ENCODE data around the gene FCRL3.
"Not testable (repeated sequence)": the region's sequence is repeated elsewhere in the genome, so short reads cannot be mapped to it uniquely, and the experiment has no call there.

The FCRL3 gene

GRCh38 chr1:157700732-157701131 lies at the start of gene FCRL3:
TSS of gene FCRL3 (minus strand) at chr1:157700769. CDS start at chr1:157700489, 280 bp downstream.
- DNase-seq (ENCODE audit: low read depth), result no peak

GRCh38 chr1:157748262-157748817 lies 47.8 kb upstream of the FCRL3 start:
- DNase-seq (ENCODE audit: low read depth), result no peak

- no peak for DNase-seq (ENCODE audit: low read depth)
Observed at GRCh38 chr1:157739229-157739901, 38.8 kb upstream of the FCRL3 start.

GRCh38 chr1:157735991-157736390 lies 35.4 kb upstream of the FCRL3 start:
- DNase-seq (ENCODE audit: low read depth), result not testable (repeated sequence)

- no peak for DNase-seq (ENCODE audit: low read depth)
Observed at GRCh38 chr1:157734321-157734720, 33.8 kb upstream of the FCRL3 start.

- DNase-seq (ENCODE audit: low read depth), result no peak
Observed at GRCh38 chr1:157732755-157733154, 32.2 kb upstream of the FCRL3 start.

- DNase-seq (ENCODE audit: low read depth), result no peak
Observed at GRCh38 chr1:157725221-157725577, 24.6 kb upstream of the FCRL3 start.

- DNase-seq (ENCODE audit: low read depth), result no peak
Observed at GRCh38 chr1:157724537-157725220, 24.1 kb upstream of the FCRL3 start.

- DNase-seq (ENCODE audit: low read depth), result no peak
Observed at GRCh38 chr1:157723157-157723556, 22.6 kb upstream of the FCRL3 start.

- DNase-seq (ENCODE audit: low read depth), result no peak
Observed at GRCh38 chr1:157721985-157722384, 21.4 kb upstream of the FCRL3 start.

GRCh38 chr1:157715736-157716135 lies 15.2 kb upstream of the FCRL3 start:
- DNase-seq (ENCODE audit: low read depth), result no peak

- no peak for DNase-seq (ENCODE audit: low read depth)
Observed at GRCh38 chr1:157711802-157712201, 11.2 kb upstream of the FCRL3 start.

- no peak for DNase-seq (ENCODE audit: low read depth)
Observed at GRCh38 chr1:157704878-157705277, 4.3 kb upstream of the FCRL3 start.

- DNase-seq (ENCODE audit: low read depth), result no peak
Observed at GRCh38 chr1:157703981-157704380, 3.4 kb upstream of the FCRL3 start.

- DNase-seq (ENCODE audit: low read depth), result no peak
Observed at GRCh38 chr1:157702308-157702825, 1.8 kb upstream of the FCRL3 start.

- DNase-seq (ENCODE audit: low read depth), result no peak
Observed at GRCh38 chr1:157700305-157700704, 264 bp downstream of the FCRL3 start.

- no peak for DNase-seq (ENCODE audit: low read depth)
Observed at GRCh38 chr1:157697781-157698569, 2.6 kb downstream of the FCRL3 start.

- no peak for DNase-seq (ENCODE audit: low read depth)
Observed at GRCh38 chr1:157696966-157697628, 3.5 kb downstream of the FCRL3 start.

GRCh38 chr1:157695417-157695816 lies 5.2 kb downstream of the FCRL3 start:
- no peak for DNase-seq (ENCODE audit: low read depth)

GRCh38 chr1:157691285-157691920 lies 9.2 kb downstream of the FCRL3 start:
- no peak for DNase-seq (ENCODE audit: low read depth)

- no peak for DNase-seq (ENCODE audit: low read depth)
Observed at GRCh38 chr1:157682710-157683437, 17.7 kb downstream of the FCRL3 start.
